Stimulated activated CD8-positive, alpha-beta memory T cell treated with anti-CD3 and anti-CD28 coated beads, Interleukin-7, amount 100 ng/mL, for 48 hours (primary cell): ENCODE results near the gene BEST2.

Experiments used
- DNase-seq, 2 donors: peaks; one replicate each; pipeline ENCODE4 v3.0.0-alpha.2; 2020; ENCODE audit warnings: low read depth in 1 of 2; ENCODE audit errors: extremely low read depth in 1 of 2

Gene BEST2

GRCh38 chr19:12727745-12728433 lies 23.7 kb upstream of the BEST2 start:
- DNase-seq, result no peak

GRCh38 chr19:12730064-12730463 lies 21.5 kb upstream of the BEST2 start:
- no peak for DNase-seq

GRCh38 chr19:12731337-12731736 lies 20.3 kb upstream of the BEST2 start:
- no peak for DNase-seq

GRCh38 chr19:12733369-12734214 lies 18.0 kb upstream of the BEST2 start:
- peak; percentile 22 to 60 for DNase-seq

DNA sequence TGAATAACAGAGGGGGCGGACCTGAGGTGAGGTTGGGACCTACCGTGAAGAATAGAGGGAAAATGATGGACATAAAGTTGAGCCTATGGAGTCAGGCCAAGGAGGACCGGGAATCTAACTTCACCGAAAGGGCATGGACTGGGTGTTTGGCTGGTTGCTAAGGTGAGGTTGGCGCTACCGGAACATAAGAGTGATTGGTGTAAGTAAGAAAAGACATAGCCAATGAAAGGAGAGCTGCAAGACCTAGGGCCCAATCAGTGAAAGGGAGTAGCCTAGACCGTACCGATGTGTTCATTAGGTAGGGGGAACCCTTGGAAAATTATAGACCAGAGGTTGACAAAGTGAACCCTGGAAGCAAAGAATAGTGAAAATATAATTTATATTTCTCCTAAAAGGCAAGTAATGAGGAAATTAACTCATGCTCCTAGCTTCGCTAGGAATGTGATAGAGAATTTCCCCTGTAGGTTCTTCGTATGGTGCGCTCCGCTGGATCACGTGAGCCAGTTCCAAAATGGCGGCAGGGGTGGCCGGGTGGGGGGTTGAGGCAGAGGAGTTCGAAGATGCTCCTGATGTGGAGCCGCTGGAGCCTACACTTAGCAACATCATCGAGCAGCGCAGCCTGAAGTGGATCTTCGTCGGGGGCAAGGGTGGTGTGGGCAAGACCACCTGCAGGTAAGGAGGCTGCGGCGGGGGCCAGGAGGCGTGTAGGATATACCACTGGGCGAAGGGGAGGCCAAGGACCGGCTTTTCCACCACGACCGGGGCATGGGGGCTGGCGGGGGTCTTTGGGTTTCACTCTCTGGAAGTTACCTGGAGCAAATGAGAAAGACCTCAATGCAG lies 14.4 kb upstream of the BEST2 start, which contains the start of gene GET3:
TSS of gene GET3 (plus strand) at position 503 of the 840 bp plus-strand sequence. CDS start at position 512, 9 bp downstream.
- peak; percentile 46 to 78 for DNase-seq

GRCh38 chr19:12737835-12738351 lies 13.7 kb upstream of the BEST2 start:
- DNase-seq, result no peak

GRCh38 chr19:12745166-12745897 lies 6.3 kb upstream of the BEST2 start:
- no peak for DNase-seq

GRCh38 chr19:12748489-12748888 lies 3.1 kb upstream of the BEST2 start:
- DNase-seq, result no peak

DNA sequence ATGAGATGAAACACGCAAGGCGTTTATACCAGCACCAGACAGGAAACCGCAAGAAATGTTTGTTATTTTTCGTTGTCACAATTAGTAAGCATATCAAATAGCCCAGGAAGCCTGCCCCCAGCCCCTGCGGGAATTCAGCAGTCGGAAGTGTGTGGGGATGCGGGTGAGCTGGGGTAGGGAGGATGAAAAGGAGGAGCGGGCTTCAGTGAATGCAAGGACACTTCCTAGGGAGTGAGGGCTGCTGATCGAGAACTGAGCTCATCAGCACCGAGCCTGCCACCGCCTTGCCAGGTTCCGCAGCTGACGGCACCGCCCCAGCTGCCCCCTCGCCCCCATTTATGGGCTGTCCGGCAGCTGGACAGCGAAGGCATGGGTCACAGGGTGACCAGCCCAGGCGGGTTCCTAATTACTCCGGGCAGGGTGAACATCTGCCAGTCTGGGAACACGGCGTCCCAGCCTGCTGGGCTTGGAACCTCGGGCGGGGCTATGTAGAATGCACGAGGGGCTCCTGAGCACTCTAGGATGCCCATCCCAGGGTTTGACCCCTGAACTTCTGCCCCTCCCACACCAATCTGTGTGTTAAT lies 1.6 kb upstream of the BEST2 start:
- no peak for DNase-seq

DNA sequence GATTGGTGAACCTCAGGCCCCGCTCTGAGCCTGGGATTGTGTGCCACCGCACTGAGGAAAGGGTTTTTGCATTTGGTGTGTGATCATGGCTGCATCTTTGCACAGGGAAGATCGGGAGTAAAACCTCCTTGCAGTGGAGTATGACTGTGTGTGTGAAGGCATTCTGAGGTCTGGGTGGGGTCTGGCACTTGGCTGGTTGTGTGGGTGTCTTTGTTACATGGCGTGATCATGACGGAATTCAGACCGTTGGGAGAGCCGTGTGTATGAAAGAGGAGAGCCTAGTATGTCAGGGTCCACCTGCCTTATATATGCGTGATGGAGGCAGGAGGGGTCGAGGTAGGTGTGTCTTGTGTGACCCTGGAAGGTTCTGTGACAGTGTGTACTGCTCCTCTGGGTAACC lies 740 bp upstream of the BEST2 start:
- DNase-seq, result no peak

DNA sequence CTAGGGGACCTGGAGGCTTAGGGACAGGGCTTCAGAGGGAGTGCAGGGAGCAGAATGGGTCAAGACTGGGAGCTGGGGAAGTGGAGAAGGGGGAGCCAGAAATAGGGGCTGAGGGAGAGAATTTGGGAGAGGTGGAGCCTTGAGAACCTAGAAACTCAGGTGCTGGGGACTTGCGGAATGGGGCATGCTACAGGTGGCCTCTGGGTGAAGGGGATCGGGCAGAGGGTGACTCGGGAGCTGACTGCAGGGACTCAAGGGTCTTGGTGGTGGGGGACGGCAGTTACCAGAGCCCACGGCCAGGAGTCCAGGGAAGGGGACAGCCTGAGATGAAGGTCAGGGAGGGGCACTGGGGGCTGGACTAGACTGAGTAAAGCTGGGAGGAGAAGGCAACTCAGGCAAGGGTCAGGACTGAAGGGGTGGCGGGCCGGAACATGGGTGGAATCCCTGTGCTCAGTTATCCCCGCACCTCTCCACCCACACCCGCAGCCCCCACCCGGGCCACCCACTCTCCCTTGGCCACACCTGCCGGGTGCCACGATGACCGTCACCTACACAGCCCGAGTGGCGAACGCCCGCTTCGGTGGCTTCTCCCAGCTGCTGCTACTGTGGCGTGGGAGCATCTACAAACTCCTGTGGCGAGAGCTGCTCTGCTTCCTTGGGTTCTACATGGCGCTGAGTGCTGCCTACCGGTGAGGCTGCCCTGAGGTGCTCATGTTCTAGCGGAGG lies 628 bp downstream of the BEST2 start:
- DNase-seq, result no peak

DNA sequence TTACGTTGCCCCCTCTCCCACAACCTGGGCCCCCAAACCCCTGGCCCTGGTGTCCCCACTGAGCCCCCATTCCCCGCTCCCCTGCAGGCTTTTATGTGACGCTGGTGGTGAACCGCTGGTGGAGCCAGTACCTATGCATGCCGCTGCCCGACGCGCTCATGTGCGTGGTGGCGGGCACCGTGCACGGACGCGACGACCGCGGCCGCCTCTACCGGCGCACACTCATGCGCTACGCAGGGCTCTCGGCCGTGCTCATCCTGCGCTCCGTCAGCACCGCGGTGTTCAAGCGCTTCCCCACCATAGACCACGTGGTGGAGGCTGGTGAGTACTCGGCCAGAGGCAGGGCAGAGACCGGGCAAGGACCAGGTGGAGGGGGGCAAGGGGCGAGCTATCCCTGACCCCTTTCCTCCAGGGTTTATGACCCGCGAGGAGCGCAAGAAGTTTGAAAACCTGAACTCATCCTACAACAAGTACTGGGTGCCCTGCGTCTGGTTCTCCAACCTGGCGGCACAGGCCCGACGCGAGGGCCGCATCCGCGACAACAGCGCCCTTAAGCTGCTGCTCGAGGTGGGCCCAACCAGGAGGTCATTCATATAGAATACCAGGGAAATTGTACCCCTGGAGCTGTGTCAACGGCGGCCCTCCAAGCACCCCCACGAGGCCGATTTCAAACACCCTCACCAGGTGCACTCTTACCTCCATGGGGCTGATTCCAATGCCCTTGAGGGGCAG lies 3.0 kb downstream of the BEST2 start:
- DNase-seq, result no peak

GRCh38 chr19:12756150-12756883 lies 4.7 kb downstream of the BEST2 start:
- no peak for DNase-seq

DNA sequence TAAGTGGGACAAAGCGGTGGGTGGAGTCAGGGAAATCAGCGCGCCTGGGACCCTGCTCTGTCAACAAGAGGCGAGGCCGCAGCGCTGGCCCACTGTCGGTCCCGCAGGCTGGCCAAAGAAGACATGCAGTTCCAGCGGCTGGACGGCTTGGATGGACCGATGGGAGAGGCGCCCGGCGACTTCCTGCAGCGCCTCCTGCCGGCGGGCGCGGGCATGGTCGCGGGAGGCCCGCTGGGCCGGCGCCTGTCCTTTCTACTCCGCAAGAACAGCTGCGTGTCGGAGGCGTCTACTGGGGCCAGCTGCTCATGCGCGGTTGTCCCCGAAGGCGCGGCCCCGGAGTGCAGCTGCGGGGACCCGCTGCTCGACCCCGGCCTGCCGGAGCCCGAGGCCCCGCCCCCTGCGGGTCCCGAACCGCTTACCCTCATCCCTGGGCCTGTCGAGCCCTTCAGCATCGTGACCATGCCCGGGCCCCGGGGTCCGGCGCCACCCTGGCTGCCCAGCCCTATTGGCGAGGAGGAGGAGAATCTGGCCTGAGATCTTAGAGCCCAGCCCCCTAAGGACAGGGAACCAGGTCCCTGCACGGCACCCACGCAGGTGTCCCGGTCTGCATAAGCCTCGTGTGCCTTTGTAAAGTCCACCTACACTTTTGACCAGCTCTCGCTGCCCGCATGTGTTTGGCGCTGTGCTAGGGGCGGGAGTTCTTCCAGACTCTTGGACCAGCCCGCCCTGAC lies 6.1 kb downstream of the BEST2 start:
- DNase-seq, result peak in 1 of 2 donors; percentile 47

DNA sequence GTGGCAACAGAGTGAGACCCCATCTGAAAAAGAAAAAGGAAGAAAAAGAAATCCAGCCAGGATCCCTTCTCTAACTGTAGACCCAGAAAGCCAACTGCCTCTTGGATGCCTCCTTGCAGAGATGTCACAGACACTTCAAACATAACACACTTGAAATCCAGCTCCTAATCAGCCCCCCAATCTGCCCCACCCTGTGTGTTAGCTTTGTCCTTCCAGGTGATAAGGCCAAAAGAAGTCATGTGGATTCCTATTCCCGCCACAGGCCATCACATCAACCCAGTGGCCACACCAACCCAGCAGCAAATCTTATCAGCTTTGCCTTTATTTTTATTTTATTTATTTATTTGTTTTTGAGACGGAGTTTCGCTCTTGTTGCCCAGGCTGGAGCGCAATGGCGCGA lies 8.1 kb downstream of the BEST2 start:
- DNase-seq, result no peak

- DNase-seq, result no peak
These were observed 11.5 kb downstream of the BEST2 start for GRCh38 chr19:12763100-12763499.

GRCh38 chr19:12764698-12765097 lies 13.1 kb downstream of the BEST2 start:
- no peak for DNase-seq
